ENCODE results near the gene CREB5. TPM values are rescaled to one million over a fixed set of nuclear protein-coding genes. Genes with fewer than 3 reads are reported as not detected.

Gene CREB5
- total and polyA plus RNA-seq, 2 of the 8 experiments (the other 6 are each of a cell fraction or from before 2014, with no cell fraction given), result 2.4 to 2.7 TPM

GRCh38 chr7:28858895-28859294, 446.6 kb downstream of the CREB5 start:
- H3K79me2 ChIP-seq (ENCODE audit: control insufficient read depth in 1 of 2, insufficient read depth in 2 of 2, low read length in 2 of 2), result no peaks in the 10 kb centered on the region
- no peak overlapping the region for H2BK12ac ChIP-seq (ENCODE audit: low read depth, low read length)
- no peaks in the 10 kb centered on the region for H4K20me1 ChIP-seq (replicated peaks in 1 of 2; ENCODE audit: control insufficient read depth in 1 of 2, insufficient read depth in 2 of 2, low read length in 2 of 2)
- no peak overlapping the region for H3K27ac ChIP-seq (ENCODE audit: low read depth, low read length)
- H4K5ac ChIP-seq (ENCODE audit: insufficient read length, low read depth, low read length), result no peak overlapping the region
- ChIA-PET CTCF (ENCODE audit: partially characterized antibody) (interaction anchor here (0.7 to 2.1 kb wide), 4 partner anchors 10 to 254 kb away, joined by 3 to 4 read pairs (median 3); no protein-coding TSS in a partner anchor), POLR2A (ENCODE audit: partially characterized antibody) (no interaction called here)
- no peaks in the 10 kb centered on the region for H3K9me3 ChIP-seq (ENCODE audit: insufficient read depth in 2 of 2, low read depth in 1 of 2, low read length in 1 of 2)
- H3K23me2 ChIP-seq (ENCODE audit: low read depth, low read length), result no peaks in the 10 kb centered on the region; the same call in 1 of the 2 replicates
- no peak overlapping the region for H3K4me3 ChIP-seq (ENCODE audit: extremely low read depth in 1 of 4, insufficient read depth in 2 of 4, low read depth in 3 of 4, low read length in 4 of 4)
- no peak overlapping the region for H3K23ac ChIP-seq (ENCODE audit: insufficient read length)
- H3K36me3 ChIP-seq (ENCODE audit: control insufficient read depth in 2 of 4, insufficient read depth in 4 of 4, low read length in 3 of 4), result no peaks in the 10 kb centered on the region
- H4K91ac ChIP-seq (replicated peaks; ENCODE audit: insufficient read length, low read length), result no peak overlapping the region
- H2BK20ac ChIP-seq (ENCODE audit: low read length), result no peak overlapping the region
- no peak overlapping the region for H4K8ac ChIP-seq (ENCODE audit: extremely low read depth, insufficient read depth, low read length)
- peaks cover 0 to under 1% (median 0%) of the 10 kb centered on the region in 4 experiments; a peak in 2 of 7 replicates for H3K27me3 ChIP-seq (replicated peaks in 1 of 4; ENCODE audit: control insufficient read depth in 3 of 4, extremely low read depth in 1 of 4, insufficient read depth in 3 of 4, low read length in 3 of 4)
- WGBS, 2 experiments (ENCODE audit: extremely low coverage in 1 of 2, insufficient coverage in 1 of 2, insufficient read length in 1 of 2, insufficient replicate concordance in 2 of 2, low coverage in 1 of 2, low lambda C conversion rate in 2 of 2, missing lambda C conversion rate in 1 of 2), result 95% methylated on average over 6 of the region's 6 CpGs; no CpG with 5 or more reads in 1 of the 2 experiments
- H3K56ac ChIP-seq (replicated peaks; ENCODE audit: insufficient read length, low read depth, low read length), result no peak overlapping the region
- no peak overlapping the region for H2BK120ac ChIP-seq (replicated peaks; ENCODE audit: low read depth, low read length)
- FAIRE-seq (no peak), DNase-seq (ENCODE audit: low read depth in 1 of 2, low spot score in 2 of 2) (no peak)
- no peak overlapping the region for H2AFZ ChIP-seq (ENCODE audit: low read length)
- no peak overlapping the region for H3K4me2 ChIP-seq (ENCODE audit: insufficient read depth in 1 of 2, low read depth in 2 of 2, low read length in 2 of 2)
- no peak overlapping the region for H2BK5ac ChIP-seq (ENCODE audit: low read depth, low read length)
- no peak overlapping the region for H3K9ac ChIP-seq (replicated peaks in 1 of 4; ENCODE audit: extremely low read depth in 1 of 4, low read depth in 3 of 4, low read length in 3 of 4)
- no peak overlapping the region for H2AK5ac ChIP-seq (ENCODE audit: low read depth, low read length)
- no peak overlapping the region for H3K4ac ChIP-seq (replicated peaks; ENCODE audit: insufficient read length, low read depth, low read length)
- no peak overlapping the region for H3K18ac ChIP-seq (ENCODE audit: extremely low read depth, low read length)
- no peak overlapping the region for H3K14ac ChIP-seq (ENCODE audit: insufficient read length)
- H2BK15ac ChIP-seq (ENCODE audit: low read length), result no peak overlapping the region
- no peaks in the 10 kb centered on the region for H3K4me1 ChIP-seq (replicated peaks in 1 of 4; ENCODE audit: control insufficient read depth in 3 of 4, insufficient read depth in 4 of 4, low read length in 3 of 4)
- no peaks in the 10 kb centered on the region for H3K79me1 ChIP-seq (ENCODE audit: low read depth, low read length)
- TF ChIP-seq JUND (IDR thresholded peaks at IDR 0.05; ENCODE audit: low read length), result no peak
- no peak for TF ChIP-seq CBX8 (IDR thresholded peaks at IDR 0.05; ENCODE audit: borderline replicate concordance, low read depth, low read length)
- no peak for TF ChIP-seq SRF (IDR thresholded peaks at IDR 0.05; ENCODE audit: low read depth, low read length)
- TF ChIP-seq GABPA (IDR thresholded peaks at IDR 0.05; ENCODE audit: borderline replicate concordance, insufficient read depth, low read length), result no peak
- no peak for TF ChIP-seq EZH2 (IDR thresholded peaks at IDR 0.05; ENCODE audit: low read depth, low read length, severe bottlenecking)
- no peak for TF ChIP-seq CHD2 (IDR thresholded peaks at IDR 0.05; ENCODE audit: low read length)
- TF ChIP-seq ZNF274 (IDR thresholded peaks at IDR 0.05; ENCODE audit: borderline replicate concordance, extremely low read depth, low read length), result no peak
- no peak for TF ChIP-seq E2F6 (IDR thresholded peaks at IDR 0.05)
- TF ChIP-seq POU5F1 (IDR thresholded peaks at IDR 0.05; ENCODE audit: low read depth, low read length), result no peak
- TF ChIP-seq CHD1 (IDR thresholded peaks at IDR 0.05; ENCODE audit: low read depth, low read length), result no peak
